Activated CD8-positive, alpha-beta memory T cell treated with anti-CD3 and anti-CD28 coated beads, Interleukin-2, amount 10 ng/mL, durations not matched to agents 7 days and 5 days (primary cell): ENCODE measurements around the gene ZNF346. TPM values are rescaled to one million over a fixed set of nuclear protein-coding genes. Genes with fewer than 3 reads are reported as not detected.
"Not testable (repeated sequence)": the region's sequence is repeated elsewhere in the genome, so short reads cannot be mapped to it uniquely, and the experiment has no call there.

Source experiments
- ATAC-seq: fragments of 150-1000 bp; cut with Tn5 transposase; one replicate; pipeline ENCODE4 v1.10.0; 2021; ENCODE audit warnings: moderate library complexity
- CTCF ChIA-PET: fragments of 350-600 bp; sonication (Branson Sonifier 250); formaldehyde crosslinking; loops from one replicate; lab custom pipeline; 2021; ENCODE audit warnings: antibody characterized with exemption; lab: Charles Lee
- DNase-seq: peaks from one replicate; pipeline ENCODE4 v3.0.0-alpha.2; 2020
- H3K27ac Mint-ChIP-seq: one replicate; pipeline ENCODE4 v1.8.0; 2021; ENCODE audit warnings: mild to moderate bottlenecking, mixed read lengths
- H3K27me3 Mint-ChIP-seq: one replicate; pipeline ENCODE4 v1.8.0; 2021; ENCODE audit warnings: mixed read lengths
- H3K36me3 Mint-ChIP-seq: one replicate; pipeline ENCODE4 v1.8.0; 2021; ENCODE audit warnings: mild to moderate bottlenecking, mixed read lengths
- H3K4me1 Mint-ChIP-seq: one replicate; pipeline ENCODE4 v1.8.0; 2021; ENCODE audit warnings: mixed read lengths
- H3K4me3 Mint-ChIP-seq: one replicate; pipeline ENCODE4 v1.8.0; 2021; ENCODE audit warnings: mild to moderate bottlenecking, moderate library complexity, mixed read lengths
- H3K9me3 Mint-ChIP-seq: one replicate; pipeline ENCODE4 v1.8.0; 2022; ENCODE audit warnings: low read depth, mixed read lengths
- total RNA-seq, 2 experiments: library from RNA; stranded (reverse); gene quantifications; one replicate each; pipeline ENCODE4 v1.2.3, GENCODE V29; 2021

ZNF346 gene
- total RNA-seq, 2 experiments from 2014 or later: 28.8 to 31.2 TPM

- DNase-seq: no peak
- CTCF ChIA-PET: interaction anchor here (0.6 to 1.6 kb wide), 3 partner anchors 10 to 1285 kb away, joined by 3 to 8 read pairs (median 3); no protein-coding TSS in a partner anchor
- H3K4me3 Mint-ChIP-seq: no peak overlapping the region
These were observed 26.4 kb upstream of the ZNF346 start for GRCh38 chr5:176995896-176996767.

GRCh38 chr5:176996780-176997179, 25.7 kb upstream of the ZNF346 start:
- Mint-ChIP-seq H3K4me1 (peaks cover 29% of the 10 kb centered on the region), H3K9me3 (no peaks in the 10 kb centered on the region), H3K27me3 (no peaks in the 10 kb centered on the region), H3K36me3 (peaks cover 26% of the 10 kb centered on the region), H3K4me3 (no peak overlapping the region), H3K27ac (peak overlapping the region; percentile 17)
- no peak for DNase-seq
- no peak for ATAC-seq
- CTCF ChIA-PET: interaction anchor here (0.6 to 1.6 kb wide), 3 partner anchors 9 to 1284 kb away, joined by 3 to 8 read pairs (median 3); no protein-coding TSS in a partner anchor

More at GRCh38 chr5:176995896-176996767, 26.4 kb upstream of the ZNF346 start:
- no peaks in the 10 kb centered on the region for H3K27me3 Mint-ChIP-seq
- peak; percentile 68 for ATAC-seq
- peaks cover 22% of the 10 kb centered on the region for H3K36me3 Mint-ChIP-seq
- H3K9me3 Mint-ChIP-seq: no peaks in the 10 kb centered on the region
- peak overlapping the region; percentile 17 for H3K27ac Mint-ChIP-seq
- H3K4me1 Mint-ChIP-seq: peaks cover 28% of the 10 kb centered on the region

- Mint-ChIP-seq H3K36me3 (peaks cover 26% of the 10 kb centered on the region), H3K27me3 (no peaks in the 10 kb centered on the region), H3K9me3 (no peaks in the 10 kb centered on the region), H3K27ac (no peak overlapping the region), H3K4me1 (peaks cover 35% of the 10 kb centered on the region), H3K4me3 (no peak overlapping the region)
- ATAC-seq (no peak), DNase-seq (no peak)
- CTCF ChIA-PET: no interaction called here
These were observed 23.7 kb upstream of the ZNF346 start for GRCh38 chr5:176998828-176999227.

GRCh38 chr5:176999526-176999925, 23.0 kb upstream of the ZNF346 start:
- peaks cover 40% of the 10 kb centered on the region for H3K4me1 Mint-ChIP-seq
- ATAC-seq, H3K27ac Mint-ChIP-seq: not testable (repeated sequence)

GRCh38 chr5:177003649-177004048, 18.8 kb upstream of the ZNF346 start:
- ATAC-seq: no peak
- peaks cover 36% of the 10 kb centered on the region for H3K4me1 Mint-ChIP-seq
- H3K4me3 Mint-ChIP-seq: no peak overlapping the region
- H3K9me3 Mint-ChIP-seq: no peaks in the 10 kb centered on the region
- H3K36me3 Mint-ChIP-seq: peaks cover 12% of the 10 kb centered on the region
- CTCF ChIA-PET: interaction anchor here (1.2 to 1.6 kb wide), 4 partner anchors 24 to 346 kb away, joined by 3 to 4 read pairs (median 3); no protein-coding TSS in a partner anchor
- no peak for DNase-seq
- no peaks in the 10 kb centered on the region for H3K27me3 Mint-ChIP-seq
- no peak overlapping the region for H3K27ac Mint-ChIP-seq

More at GRCh38 chr5:176999526-176999925, 23.0 kb upstream of the ZNF346 start:
- DNase-seq, H3K27me3 Mint-ChIP-seq, H3K4me3 Mint-ChIP-seq, H3K9me3 Mint-ChIP-seq, CTCF ChIA-PET: not testable (repeated sequence)
- peaks cover 23% of the 10 kb centered on the region for H3K36me3 Mint-ChIP-seq

GRCh38 chr5:177004961-177005360, 17.5 kb upstream of the ZNF346 start:
- Mint-ChIP-seq H3K27ac (no peak overlapping the region), H3K27me3 (no peaks in the 10 kb centered on the region), H3K9me3 (no peaks in the 10 kb centered on the region), H3K36me3 (peaks cover 11% of the 10 kb centered on the region), H3K4me1 (peaks cover 34% of the 10 kb centered on the region), H3K4me3 (peak overlapping the region; percentile 92)
- DNase-seq (no peak), ATAC-seq (no peak)
- CTCF ChIA-PET: interaction anchor here (0.8 to 3.1 kb wide), 8 partner anchors 8 to 344 kb away, joined by 3 to 23 read pairs (median 8); partner anchors contain the start of gene ZNF346

GRCh38 chr5:177005619-177006264, 16.8 kb upstream of the ZNF346 start:
- H3K27ac Mint-ChIP-seq: peak overlapping the region; percentile 88
- H3K4me1 Mint-ChIP-seq: peaks cover 34% of the 10 kb centered on the region
- CTCF ChIA-PET: interaction anchor here (0.7 to 3.1 kb wide), 8 partner anchors 9 to 345 kb away, joined by 3 to 23 read pairs (median 8); partner anchors contain the start of gene ZNF346
- no peaks in the 10 kb centered on the region for H3K27me3 Mint-ChIP-seq
- peaks cover 10% of the 10 kb centered on the region for H3K36me3 Mint-ChIP-seq
- ATAC-seq (peak; percentile 67), DNase-seq (peak; percentile 75)
- no peaks in the 10 kb centered on the region for H3K9me3 Mint-ChIP-seq
- peak overlapping the region; percentile 92 for H3K4me3 Mint-ChIP-seq

GRCh38 chr5:177006265-177006972, 16.1 kb upstream of the ZNF346 start, which contains the start of gene UIMC1:
UIMC1 (minus strand) TSS chr5:177006779; CDS start chr5:176982615, 24,164 bp downstream.
- peak; percentile 93 for ATAC-seq
- CTCF ChIA-PET: interaction anchor here (0.7 to 3.1 kb wide), 7 partner anchors 10 to 345 kb away, joined by 3 to 23 read pairs (median 8); partner anchors contain the start of gene ZNF346
- Mint-ChIP-seq H3K27me3 (no peaks in the 10 kb centered on the region), H3K4me3 (peak within 1 kb of the TSS; percentile 92), H3K36me3 (peaks cover 5% of the 10 kb centered on the region), H3K4me1 (peaks cover 32% of the 10 kb centered on the region), H3K9me3 (no peaks in the 10 kb centered on the region), H3K27ac (peak within 1 kb of the TSS; percentile 97)
- peak; percentile 93 for DNase-seq

- no peak for ATAC-seq
- Mint-ChIP-seq H3K27me3 (no peaks in the 10 kb centered on the region), H3K9me3 (no peaks in the 10 kb centered on the region), H3K4me3 (no peak overlapping the region), H3K4me1 (peaks cover 28% of the 10 kb centered on the region), H3K36me3 (peaks cover 2% of the 10 kb centered on the region), H3K27ac (no peak overlapping the region)
- CTCF ChIA-PET: interaction anchor here (0.8 to 1.2 kb wide), 2 partner anchors 12 to 348 kb away, joined by 4 read pairs; no protein-coding TSS in a partner anchor
- no peak for DNase-seq
These were observed 13.8 kb upstream of the ZNF346 start for GRCh38 chr5:177008716-177009115.

GRCh38 chr5:177010153-177010552, 12.3 kb upstream of the ZNF346 start:
- CTCF ChIA-PET: no interaction called here
- no peak overlapping the region for H3K27ac Mint-ChIP-seq
- no peak for ATAC-seq
- no peaks in the 10 kb centered on the region for H3K27me3 Mint-ChIP-seq
- H3K4me3 Mint-ChIP-seq: no peak overlapping the region
- H3K36me3 Mint-ChIP-seq: peaks cover 2% of the 10 kb centered on the region
- H3K9me3 Mint-ChIP-seq: no peaks in the 10 kb centered on the region
- peaks cover 16% of the 10 kb centered on the region for H3K4me1 Mint-ChIP-seq
- no peak for DNase-seq

- CTCF ChIA-PET: no interaction called here
- Mint-ChIP-seq H3K4me1 (no peaks in the 10 kb centered on the region), H3K9me3 (no peaks in the 10 kb centered on the region), H3K4me3 (no peak overlapping the region), H3K27ac (no peak overlapping the region), H3K27me3 (no peaks in the 10 kb centered on the region), H3K36me3 (no peaks in the 10 kb centered on the region)
- no peak for ATAC-seq
- DNase-seq: no peak
These were observed 7.3 kb upstream of the ZNF346 start for GRCh38 chr5:177015156-177015555.

- DNase-seq: no peak
- Mint-ChIP-seq H3K36me3 (no peaks in the 10 kb centered on the region), H3K9me3 (no peaks in the 10 kb centered on the region), H3K4me1 (peaks cover 14% of the 10 kb centered on the region), H3K27ac (no peak overlapping the region), H3K27me3 (no peaks in the 10 kb centered on the region), H3K4me3 (no peak overlapping the region)
- ATAC-seq: no peak
- CTCF ChIA-PET: interaction anchor here (3.0 kb wide), 1 partner anchor 12 kb away, joined by 13 read pairs; the partner anchor contains the start of gene UIMC1
These were observed 4.2 kb upstream of the ZNF346 start for GRCh38 chr5:177018341-177018740.
